Fibroblast of skin of abdomen (primary cell): Measurements from ENCODE around the gene ZDHHC24. TPM values are rescaled to one million over a fixed set of nuclear protein-coding genes. Genes with fewer than 3 reads are reported as not detected.
"Not testable (repeated sequence)": the region's sequence is repeated elsewhere in the genome, so short reads cannot be mapped to it uniquely, and the experiment has no call there.

Experiments used
- DNase-seq: peaks from one replicate; pipeline ENCODE4 v3.0.0-alpha.2; 2013
- polyA plus RNA-seq, 2 experiments: library from polyadenylated mRNA; unstranded; fragments of 120-200 nt; gene quantifications; one replicate each; pipeline ENCODE4 v1.2.1, GENCODE V29; 2013; ENCODE audit not compliant: insufficient read length in 2 of 2

The ZDHHC24 gene, protein sequence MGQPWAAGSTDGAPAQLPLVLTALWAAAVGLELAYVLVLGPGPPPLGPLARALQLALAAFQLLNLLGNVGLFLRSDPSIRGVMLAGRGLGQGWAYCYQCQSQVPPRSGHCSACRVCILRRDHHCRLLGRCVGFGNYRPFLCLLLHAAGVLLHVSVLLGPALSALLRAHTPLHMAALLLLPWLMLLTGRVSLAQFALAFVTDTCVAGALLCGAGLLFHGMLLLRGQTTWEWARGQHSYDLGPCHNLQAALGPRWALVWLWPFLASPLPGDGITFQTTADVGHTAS
- 7.4 TPM for polyA plus RNA-seq (2013, experiment 1 of 2; ENCODE audit: insufficient read length)
- polyA plus RNA-seq (2013, experiment 2 of 2; ENCODE audit: insufficient read length) = 9.0 TPM

GRCh38 chr11:66545701-66546367 is at the start of gene ZDHHC24:
Gene ZDHHC24, minus strand, starts transcription at chr11:66546048. Its CDS starts 45 bp downstream, at chr11:66546003.
- DNase-seq = peak; percentile 97

- DNase-seq = no peak
Observed at GRCh38 chr11:66595245-66595904, 49.5 kb upstream of the ZDHHC24 start.

- DNase-seq = no peak
Observed at GRCh38 chr11:66593650-66594049, 47.8 kb upstream of the ZDHHC24 start.

DNA sequence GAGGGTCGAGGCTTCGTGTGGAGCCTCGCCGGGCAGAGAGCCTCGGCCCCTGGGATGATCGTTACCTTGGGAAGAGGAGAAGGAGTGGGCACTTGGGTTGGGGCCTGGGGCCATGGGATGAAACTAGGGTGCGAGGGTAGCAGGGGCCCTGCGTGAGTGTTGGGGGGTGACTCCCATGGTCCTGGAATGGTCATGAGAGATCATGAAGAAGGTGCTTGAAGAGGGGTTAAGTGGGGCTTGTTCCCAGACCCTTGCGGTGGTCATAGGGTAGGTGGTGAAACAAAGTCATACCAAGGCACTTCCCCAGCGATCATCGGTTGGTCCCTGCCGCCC is 47.4 kb upstream of the ZDHHC24 start:
- no peak for DNase-seq

DNA sequence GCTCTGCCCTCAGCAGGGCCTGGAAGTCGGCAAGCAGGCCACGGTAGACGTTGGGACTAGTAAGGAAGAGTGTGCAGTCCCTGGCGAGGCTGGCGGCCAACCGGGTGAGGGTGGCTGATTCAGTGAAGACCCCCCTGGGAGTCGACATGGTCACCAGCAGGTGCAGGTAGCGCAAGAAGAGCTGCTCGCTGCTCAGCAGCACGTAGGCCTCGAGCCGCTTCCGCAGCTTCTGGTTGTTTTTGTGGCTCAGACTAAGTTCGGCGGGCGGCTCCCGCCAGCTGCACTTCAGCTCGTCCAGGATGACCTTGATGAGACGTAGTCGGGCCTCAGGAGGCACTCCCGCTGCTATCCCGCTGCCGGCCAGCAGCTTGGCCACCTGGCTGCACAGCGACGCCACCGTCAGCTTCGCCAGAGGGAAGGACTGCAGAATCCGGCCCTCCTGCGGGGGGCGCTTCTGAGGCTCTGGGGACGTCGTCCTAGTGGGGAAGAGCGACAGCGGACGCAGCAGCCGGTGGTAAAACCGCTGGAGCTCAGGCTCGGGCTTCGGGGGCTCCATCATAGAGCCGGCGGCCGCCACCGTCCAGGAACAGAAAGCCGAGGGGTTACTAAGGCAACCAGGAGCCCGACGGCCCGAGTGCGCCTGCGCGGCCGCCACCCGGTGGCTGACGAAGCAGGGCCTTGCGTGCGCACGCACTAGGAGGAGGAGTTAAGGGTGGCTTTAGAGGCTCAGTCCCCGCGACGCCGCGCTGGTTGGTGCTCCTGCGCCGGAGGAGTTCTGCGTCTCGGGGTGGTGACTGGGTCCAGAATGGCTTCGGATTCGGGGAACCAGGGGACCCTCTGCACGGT is 46.8 kb upstream of the ZDHHC24 start, which contains the start of the genes CCDC87 and CCS:
Gene CCDC87, minus strand, starts transcription at position 607 of the 846 bp plus-strand sequence. Its CDS starts 48 bp downstream, at position 559.
Gene CCS, plus strand, starts transcription at position 729 of the 846 bp plus-strand sequence. Its CDS starts 77 bp downstream, at position 806.
- DNase-seq = peak; percentile 93

- no peak for DNase-seq
Observed at GRCh38 chr11:66591175-66591574, 45.3 kb upstream of the ZDHHC24 start.

DNA sequence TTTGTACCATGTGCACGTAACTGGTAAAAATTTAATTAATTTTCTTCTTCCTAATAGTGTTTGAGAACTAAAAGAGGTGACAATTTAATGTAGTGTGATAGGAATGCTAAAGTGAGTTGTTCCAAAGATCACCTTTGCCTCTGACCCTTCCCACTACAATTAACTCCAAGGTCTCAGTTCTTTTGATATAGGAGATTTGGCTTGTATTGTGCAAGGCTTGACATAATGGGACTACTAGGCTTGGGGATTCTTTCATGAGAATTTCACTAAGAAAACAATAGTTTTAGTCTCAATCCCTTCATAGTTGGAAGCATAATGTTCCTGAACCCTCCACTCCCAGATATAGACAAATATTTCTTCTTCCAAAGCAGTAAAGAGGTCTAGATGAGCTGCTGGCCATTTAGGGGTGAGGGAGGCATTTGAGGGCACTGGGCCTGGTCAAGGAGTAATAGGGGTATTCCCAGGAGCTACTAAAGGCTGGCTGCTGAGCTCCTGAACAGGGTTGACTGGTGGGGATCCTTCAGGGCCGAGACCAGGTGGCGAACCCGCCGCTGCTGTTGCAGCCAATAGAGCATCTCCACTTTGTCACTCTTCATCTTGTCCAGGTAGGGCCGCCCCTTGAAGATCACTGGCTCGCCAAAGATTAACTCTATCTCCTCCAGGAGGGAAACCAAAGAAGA is 44.3 kb upstream of the ZDHHC24 start:
- no peak for DNase-seq

DNA sequence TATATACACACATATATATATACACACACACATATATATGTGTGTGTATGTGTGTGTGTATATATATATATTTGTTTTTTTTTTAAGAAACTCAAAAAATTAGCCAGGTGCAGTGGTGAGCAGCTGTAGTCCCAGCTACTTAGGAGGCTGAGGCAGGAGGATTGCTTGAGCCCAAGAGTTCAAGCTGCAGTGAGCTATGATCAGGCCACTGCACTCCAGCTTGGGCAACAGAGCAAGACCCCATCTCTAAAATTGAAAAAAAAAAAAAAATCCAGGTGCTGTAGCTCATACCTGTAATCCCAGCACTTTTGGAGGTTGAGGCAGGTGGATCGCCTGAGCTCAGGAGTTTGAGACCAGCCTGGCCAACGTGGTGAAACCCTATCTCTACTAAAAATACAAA is 43.5 kb upstream of the ZDHHC24 start:
- DNase-seq = not testable (repeated sequence)

DNA sequence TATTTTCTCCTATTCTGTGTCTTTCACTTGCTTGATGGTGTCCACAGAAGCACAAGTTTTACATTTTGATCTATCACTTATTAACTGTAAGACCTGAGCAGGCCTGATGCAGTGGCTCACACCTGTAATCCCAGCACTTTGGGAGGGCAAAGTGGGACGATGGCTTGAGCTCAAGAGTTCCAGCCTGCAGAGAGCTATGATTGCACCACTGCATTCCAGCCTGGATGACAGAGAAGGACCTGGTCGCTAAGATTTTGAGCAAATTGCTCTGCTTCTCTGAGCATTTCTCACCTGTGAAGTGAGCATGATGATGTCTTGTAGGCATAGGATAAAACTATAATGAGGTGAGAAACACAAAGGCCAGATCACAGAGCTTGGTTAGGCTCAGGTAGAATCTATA is 40.3 kb upstream of the ZDHHC24 start:
- DNase-seq = no peak

DNA sequence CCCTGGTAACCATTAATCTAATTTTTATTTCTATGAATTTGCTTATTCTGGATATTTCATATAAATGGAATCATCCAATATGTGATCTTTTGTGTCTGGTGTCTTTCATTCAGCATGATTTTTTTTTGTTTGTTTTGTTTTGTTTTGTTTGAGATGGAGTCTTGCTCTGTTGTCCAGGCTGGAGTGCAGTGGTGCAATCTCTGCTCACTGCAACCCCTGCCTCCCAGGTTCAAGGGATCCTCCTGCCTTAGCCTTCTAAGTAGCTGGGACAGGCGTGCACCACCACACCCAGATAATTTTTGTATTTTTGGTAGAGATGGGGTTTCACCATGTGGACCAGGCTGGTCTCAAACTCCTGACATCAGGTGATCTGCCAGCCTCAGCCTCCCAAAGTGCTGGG is 39.6 kb upstream of the ZDHHC24 start:
- not testable (repeated sequence) for DNase-seq

GRCh38 chr11:66582565-66583147 is 36.8 kb upstream of the ZDHHC24 start:
- DNase-seq = not testable (repeated sequence)

- no peak for DNase-seq
Observed at GRCh38 chr11:66581261-66581660, 35.4 kb upstream of the ZDHHC24 start.

GRCh38 chr11:66580803-66581202 is 35.0 kb upstream of the ZDHHC24 start:
- no peak for DNase-seq

- peak; percentile 64 for DNase-seq
Observed at GRCh38 chr11:66579017-66579606, 33.3 kb upstream of the ZDHHC24 start.

DNA sequence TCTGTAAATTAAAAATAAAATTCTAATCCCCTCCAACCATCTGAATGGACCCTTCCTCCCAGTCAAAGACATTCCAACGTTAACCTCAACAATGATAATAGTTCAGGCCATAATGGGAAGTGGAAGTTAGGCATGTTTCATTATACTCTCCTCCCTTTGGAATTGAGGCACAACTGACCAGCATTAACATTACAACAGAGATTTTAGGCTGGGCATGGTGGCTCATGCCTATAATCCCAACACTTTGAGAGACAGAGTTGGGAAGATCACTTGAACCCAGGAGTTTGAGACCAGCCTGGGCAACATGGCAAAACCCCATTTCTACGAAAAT is 25.0 kb upstream of the ZDHHC24 start:
- no peak for DNase-seq

DNA sequence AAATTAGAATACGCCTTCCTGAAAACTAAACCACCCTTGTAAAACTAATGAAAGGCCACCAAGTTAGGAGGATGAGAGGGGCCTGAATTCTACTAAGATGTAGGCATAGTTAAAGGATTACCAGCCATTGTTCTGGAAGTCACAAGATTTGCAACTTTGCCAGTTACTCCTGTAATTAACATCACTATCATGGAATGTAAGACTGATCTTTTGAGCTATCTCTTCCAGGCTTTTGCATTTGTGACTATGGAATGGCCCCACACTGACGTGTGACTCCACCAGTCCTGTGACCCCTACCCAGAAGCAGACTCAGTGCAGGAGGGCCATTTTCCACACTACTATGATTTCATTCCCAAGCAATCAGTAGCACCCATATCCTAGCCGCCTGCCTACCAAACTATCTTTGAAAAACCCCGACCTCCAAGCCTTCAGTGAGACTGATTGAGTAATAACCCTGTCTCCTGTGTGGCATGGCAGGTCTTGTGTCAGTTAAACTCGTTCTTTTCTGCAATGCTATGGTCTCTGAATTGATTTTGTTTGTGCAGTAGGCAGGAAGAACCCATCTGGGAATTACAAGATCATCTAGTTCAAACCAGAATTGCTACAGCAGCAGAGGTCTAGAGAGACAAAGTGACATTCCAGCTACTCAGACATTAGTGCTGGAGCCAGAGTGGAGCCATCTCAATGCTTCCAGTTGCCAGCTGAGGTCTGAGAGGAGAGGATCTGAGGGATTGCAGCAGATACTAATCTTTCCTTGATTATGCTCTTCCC is 24.4 kb upstream of the ZDHHC24 start:
- no peak for DNase-seq

GRCh38 chr11:66569076-66569475 is 23.2 kb upstream of the ZDHHC24 start:
- DNase-seq = no peak

DNA sequence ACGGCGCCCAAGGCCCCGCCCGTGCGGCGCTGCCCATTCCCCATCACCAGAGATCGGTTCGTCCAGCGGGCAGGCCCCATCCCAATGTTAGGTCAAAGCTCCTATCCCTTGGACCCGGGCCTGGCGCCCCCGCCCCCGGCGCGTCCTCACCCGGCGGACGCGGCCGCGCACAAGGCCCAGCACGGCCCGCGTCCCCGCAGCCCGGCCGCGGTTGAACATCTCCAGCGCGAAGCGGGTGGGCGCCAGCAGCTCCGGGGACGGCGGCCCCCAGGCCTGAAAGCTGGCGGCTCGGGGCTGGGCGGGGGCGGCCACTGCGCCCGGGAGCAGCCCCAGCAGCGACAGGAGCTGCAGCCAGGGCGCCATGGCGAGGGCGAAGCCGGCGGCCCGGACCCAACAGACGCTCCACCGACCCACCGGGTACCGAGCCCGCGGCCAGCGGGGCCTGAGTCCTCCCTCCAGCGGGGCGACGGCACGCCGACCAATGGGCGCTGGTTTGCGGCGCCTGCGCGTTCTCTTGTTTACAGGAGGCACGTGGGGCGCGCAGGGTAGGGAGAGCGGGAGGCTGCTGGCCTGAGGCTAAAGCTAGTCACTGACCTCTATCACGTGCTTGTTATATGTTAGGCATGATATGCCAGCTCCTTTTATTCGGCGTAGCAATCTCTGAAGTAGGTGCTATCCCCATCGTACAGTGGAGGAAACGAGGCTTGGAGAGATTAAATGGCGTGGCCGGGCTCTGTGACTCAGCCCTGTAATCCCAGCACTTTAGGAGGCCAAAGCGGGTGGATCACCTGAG is 22.5 kb upstream of the ZDHHC24 start, which contains the start of gene CTSF:
Gene CTSF, minus strand, starts transcription at position 483 of the 793 bp plus-strand sequence. Its CDS starts 120 bp downstream, at position 363.
- DNase-seq = peak; percentile 73

DNA sequence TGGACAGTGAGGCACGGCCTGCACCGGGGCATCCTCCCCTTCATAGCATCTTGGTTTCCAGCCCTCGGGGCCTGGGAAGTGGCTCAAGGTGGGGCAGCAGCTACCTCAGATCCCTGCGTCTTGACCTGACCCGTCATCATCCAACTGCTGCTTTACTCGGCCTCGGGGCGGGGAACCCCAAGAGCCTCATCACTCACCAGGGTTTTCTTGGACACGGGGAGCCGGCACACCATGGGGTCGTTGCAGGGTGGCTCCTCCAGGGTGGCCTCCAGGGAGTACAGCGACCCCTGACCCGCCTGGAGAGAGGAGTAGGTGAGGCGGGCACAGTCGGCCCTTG is 21.9 kb upstream of the ZDHHC24 start:
- no peak for DNase-seq
